Urothelium cell line (cell line): ENCODE measurements around the gene SGO2.
"Not testable (repeated sequence)": the region's sequence is repeated elsewhere in the genome, so short reads cannot be mapped to it uniquely, and the experiment has no call there.

Experiments
- DNase-seq: peaks from one replicate; pipeline ENCODE4 v3.0.0; 2011; ENCODE audit warnings: low spot score, mixed read lengths
- FAIRE-seq: peaks from 2 replicates; lab custom pipeline; 2011; peaks lifted over from hg19 to GRCh38; lab: Jason Lieb, UNC

The SGO2 gene

GRCh38 chr2:200509612-200510433 lies 16.2 kb upstream of the SGO2 start, which contains the start of gene KCTD18:
Gene KCTD18 (minus strand): TSS chr2:200510068. CDS start chr2:200507016, 3,052 bp downstream.
- FAIRE-seq (peak; percentile 87), DNase-seq (peak; percentile 97)

- DNase-seq: no peak
- FAIRE-seq: no peak
Measured at GRCh38 chr2:200515155-200515554, 10.9 kb upstream of the SGO2 start.

- DNase-seq: no peak
- FAIRE-seq: no peak
Measured at GRCh38 chr2:200523158-200523557, 2.8 kb upstream of the SGO2 start.

GRCh38 chr2:200523604-200524003 lies 2.4 kb upstream of the SGO2 start:
- DNase-seq (no peak), FAIRE-seq (no peak)

- FAIRE-seq: no peak
- no peak for DNase-seq
Measured at GRCh38 chr2:200525066-200525465, 941 bp upstream of the SGO2 start.

GRCh38 chr2:200525551-200525881 lies 491 bp upstream of the SGO2 start:
- FAIRE-seq (no peak), DNase-seq (no peak)

- no peak for DNase-seq
- no peak for FAIRE-seq
Measured at GRCh38 chr2:200528228-200528627, 2.2 kb downstream of the SGO2 start.

GRCh38 chr2:200533754-200534153 lies 7.7 kb downstream of the SGO2 start:
- DNase-seq (no peak), FAIRE-seq (no peak)

- DNase-seq (no peak), FAIRE-seq (no peak)
Measured at GRCh38 chr2:200534572-200534971, 8.6 kb downstream of the SGO2 start.

GRCh38 chr2:200538139-200538538 lies 12.1 kb downstream of the SGO2 start:
- DNase-seq (no peak), FAIRE-seq (no peak)

GRCh38 chr2:200540793-200541192 lies 14.8 kb downstream of the SGO2 start:
- FAIRE-seq (no peak), DNase-seq (no peak)

- DNase-seq: not testable (repeated sequence)
Measured at GRCh38 chr2:200566596-200566995, 40.6 kb downstream of the SGO2 start.

GRCh38 chr2:200567932-200568331 lies 41.9 kb downstream of the SGO2 start:
- DNase-seq (no peak), FAIRE-seq (no peak)

More at GRCh38 chr2:200566596-200566995, 40.6 kb downstream of the SGO2 start:
- FAIRE-seq: not testable (repeated sequence)

GRCh38 chr2:200575957-200576356 lies 50.0 kb downstream of the SGO2 start:
- no peak for DNase-seq
- no peak for FAIRE-seq

- FAIRE-seq (no peak), DNase-seq (no peak)
Measured at GRCh38 chr2:200577027-200577426, 51.0 kb downstream of the SGO2 start.

- DNase-seq (no peak), FAIRE-seq (peak; percentile 77)
Measured at GRCh38 chr2:200578778-200579177, 52.8 kb downstream of the SGO2 start.

- FAIRE-seq (no peak), DNase-seq (no peak)
Measured at GRCh38 chr2:200584639-200585038, 58.6 kb downstream of the SGO2 start.

GRCh38 chr2:200585340-200585729 lies 59.3 kb downstream of the SGO2 start:
- no peak for FAIRE-seq

GRCh38 chr2:200585730-200586643 lies 60.0 kb downstream of the SGO2 start, which contains the start of gene AOX1:
Gene AOX1 (plus strand): TSS chr2:200586014. CDS start chr2:200586109, 95 bp downstream.
- FAIRE-seq: no peak
- no peak for DNase-seq

More at GRCh38 chr2:200585340-200585729, 59.3 kb downstream of the SGO2 start:
- no peak for DNase-seq

- DNase-seq (no peak), FAIRE-seq (no peak)
Measured at GRCh38 chr2:200586644-200586975, 60.6 kb downstream of the SGO2 start.

- FAIRE-seq (no peak), DNase-seq (no peak)
Measured at GRCh38 chr2:200587007-200587616, 61.1 kb downstream of the SGO2 start.
